Hematopoietic multipotent progenitor cell treated with erythropoietin and hydrocortisone succinate and interleukin-3 and kit ligand, for 8 days (in vitro differentiated cells): ENCODE results near the gene DSTYK.

Source experiments
- DNase-seq: peaks from one replicate; pipeline ENCODE4 v3.0.0-alpha.2; 2015

DSTYK gene

DNA sequence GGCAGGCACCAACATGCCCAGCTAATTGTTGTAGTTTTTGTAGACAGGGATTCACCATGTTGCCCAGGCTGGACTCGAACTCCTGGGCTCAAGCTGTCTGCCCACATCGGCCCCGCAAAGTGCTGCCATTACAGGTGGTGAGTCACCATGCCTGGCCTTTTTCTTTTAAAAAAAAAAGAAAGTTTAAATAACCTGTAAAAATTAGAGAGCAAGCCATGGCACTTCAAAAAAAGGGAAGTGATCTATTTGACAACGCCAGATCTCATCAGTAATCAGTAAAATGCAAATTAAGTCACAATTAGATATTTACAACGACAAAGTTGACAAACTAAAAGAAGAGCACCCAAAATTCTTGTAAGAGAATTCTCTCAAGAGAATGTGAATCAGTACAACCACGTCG, 86.8 kb downstream of the DSTYK start:
- DNase-seq: no peak

DNA sequence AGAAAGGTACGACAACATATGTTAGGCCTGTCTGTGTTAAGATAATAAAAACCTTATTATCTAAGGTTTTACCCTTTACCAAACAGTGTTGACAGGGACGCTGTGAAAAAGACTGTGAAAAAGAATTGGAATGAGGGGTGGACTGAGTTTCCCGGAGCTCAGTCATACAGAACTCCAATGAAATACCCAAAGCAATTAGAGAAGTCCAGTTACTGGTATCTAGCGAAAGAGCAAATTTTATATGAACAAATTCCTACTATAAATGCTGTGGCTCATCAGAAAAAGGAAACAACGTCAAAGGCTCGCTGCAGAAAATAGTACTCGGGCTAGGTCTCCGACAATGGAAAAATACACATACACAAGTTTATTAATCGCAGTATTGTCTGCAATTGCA, 89.0 kb downstream of the DSTYK start:
- DNase-seq: no peak

DNA sequence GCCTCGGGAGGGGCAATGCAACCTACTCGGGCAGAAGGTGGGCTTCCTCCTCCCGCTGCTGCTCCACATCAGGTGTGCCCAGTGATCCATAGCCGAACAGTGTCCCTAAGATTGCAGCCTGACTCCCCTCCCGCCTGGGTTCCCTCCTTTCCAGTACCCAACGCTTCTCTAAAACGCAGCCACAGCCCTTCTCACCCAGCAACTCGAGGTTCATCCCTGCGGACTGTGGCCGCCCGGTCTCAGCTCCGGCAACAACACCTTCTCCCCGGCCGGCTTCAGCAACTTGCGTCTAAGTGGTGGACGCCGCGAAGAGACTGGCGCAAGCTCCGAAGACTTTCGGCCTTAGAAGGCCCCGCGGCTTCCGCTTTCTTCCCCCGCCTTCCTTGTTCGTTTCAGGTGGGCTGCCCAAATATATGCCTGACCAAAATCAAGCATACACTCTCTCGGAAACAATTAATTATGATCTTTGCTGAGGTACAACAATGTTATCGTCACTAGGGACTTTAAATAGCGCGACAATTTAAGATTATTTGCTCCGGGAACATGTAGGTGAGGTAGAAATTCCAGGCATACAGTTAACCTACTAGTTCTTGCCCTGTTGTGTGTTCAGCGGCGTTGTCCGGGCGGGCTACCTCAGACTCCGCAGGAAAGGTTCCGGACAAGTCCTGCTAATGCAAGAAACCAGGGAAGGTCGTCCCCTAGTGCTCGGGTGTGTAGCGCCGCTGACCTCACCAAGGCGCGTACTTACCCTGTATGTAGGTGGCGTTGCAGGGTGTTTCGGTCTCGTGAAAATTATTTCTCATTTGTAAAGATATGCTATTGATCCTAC, 89.6 kb downstream of the DSTYK start, which contains the start of gene RBBP5:
Gene RBBP5, minus strand, starts transcription at position 319 of the 829 bp plus-strand sequence. Its CDS starts 105 bp downstream, at position 214.
- DNase-seq: peak; percentile 97

GRCh38 chr1:205118752-205119151, 92.8 kb downstream of the DSTYK start:
- DNase-seq: peak; percentile 26

DNA sequence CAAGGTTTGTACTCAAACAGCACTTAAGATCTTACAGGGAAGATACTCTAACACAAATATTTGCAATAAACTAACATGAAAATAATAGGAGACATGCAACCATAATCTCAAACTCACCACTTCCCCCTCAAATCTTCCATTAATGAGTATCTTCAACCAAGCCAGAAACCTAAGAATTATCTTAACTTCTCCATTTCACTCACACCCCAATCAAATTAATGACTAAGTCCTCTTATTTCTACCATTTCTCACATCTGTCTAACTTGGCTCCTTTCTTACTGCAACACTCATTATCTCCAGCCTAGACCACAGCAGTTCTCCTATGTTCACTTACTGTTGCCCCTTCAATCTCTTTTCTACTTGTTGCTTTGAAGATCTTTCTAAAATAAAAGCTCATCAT, 100.1 kb downstream of the DSTYK start:
- no peak for DNase-seq

- no peak for DNase-seq
Measured at GRCh38 chr1:205109711-205110110, 101.8 kb downstream of the DSTYK start.

GRCh38 chr1:205109269-205109668, 102.2 kb downstream of the DSTYK start:
- DNase-seq: no peak

DNA sequence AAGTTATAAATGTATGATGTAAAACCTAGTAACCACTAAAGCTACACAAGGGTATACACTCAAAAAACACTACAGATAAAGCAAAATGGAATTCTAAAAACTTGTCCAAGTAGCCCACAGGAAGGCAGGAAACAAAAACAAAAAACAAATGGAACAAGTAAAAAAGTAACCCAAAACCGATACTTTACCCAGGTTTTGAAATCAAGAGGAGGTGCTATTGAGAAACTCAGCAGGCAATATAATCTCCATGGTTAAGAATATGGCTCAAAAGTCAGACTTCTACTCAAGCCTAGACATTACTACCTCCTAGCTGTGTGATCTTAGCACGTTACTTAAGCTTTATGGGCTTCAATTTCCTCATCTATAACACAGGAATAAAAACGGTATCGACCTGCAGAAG, 103.0 kb downstream of the DSTYK start:
- no peak for DNase-seq

DNA sequence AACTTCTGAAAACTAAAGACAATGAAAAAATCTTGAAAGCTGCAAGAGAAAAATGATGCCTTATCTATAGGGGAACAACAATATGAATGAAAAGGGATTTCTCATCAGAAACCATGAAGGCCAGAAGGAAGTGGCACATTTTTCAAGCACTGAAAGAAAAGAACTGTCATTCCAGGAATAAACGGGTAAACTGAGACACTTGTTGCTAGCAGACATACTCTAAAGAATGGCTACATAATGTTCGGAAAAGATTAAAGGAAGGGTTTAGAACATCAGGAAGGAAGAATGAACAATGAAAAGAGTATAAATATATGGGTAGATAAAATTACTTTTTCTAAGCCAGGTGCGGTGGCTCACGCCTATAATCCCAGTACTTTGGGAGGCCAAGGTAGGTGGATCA, 104.2 kb downstream of the DSTYK start:
- DNase-seq: no peak

GRCh38 chr1:205102404-205102803, 109.1 kb downstream of the DSTYK start:
- DNase-seq: no peak

DNA sequence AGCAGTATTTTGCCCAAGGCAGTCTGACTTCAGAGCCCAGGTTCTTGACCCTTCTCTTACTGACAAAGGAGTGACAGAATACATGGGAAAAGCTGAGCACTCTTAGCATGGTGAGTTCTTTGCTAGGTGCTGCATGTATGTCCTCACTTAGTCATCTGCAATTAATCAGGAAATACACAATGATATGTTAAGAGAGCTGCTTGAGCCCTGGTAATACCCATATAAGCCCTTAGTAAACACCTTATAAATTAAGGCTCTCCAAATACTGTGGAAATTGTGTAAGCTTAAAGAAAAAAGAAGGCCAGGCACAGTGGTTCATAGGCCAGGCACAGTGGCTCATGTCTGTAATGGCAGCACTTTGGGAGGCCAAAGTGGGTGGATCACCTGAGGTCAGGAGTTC, 113.3 kb downstream of the DSTYK start:
- DNase-seq: no peak

- DNase-seq: no peak
Measured at GRCh38 chr1:205095422-205095821, 116.1 kb downstream of the DSTYK start.
